Suprapubic skin (tissue), 4 donors: ENCODE data around the gene LYPD6B. TPM values are rescaled to one million over a fixed set of nuclear protein-coding genes. Genes with fewer than 3 reads are reported as not detected.

Source experiments
- DNase-seq, 2 donors: peaks; one replicate each; pipeline ENCODE4 v3.0.0-alpha.2; 2019; ENCODE audit warnings: low spot score in 2 of 2
- H3K27ac ChIP-seq: fragments of 200-600 bp; sonication (generic); one replicate; pipeline ENCODE4 v1.5.1; 2019
- H3K27me3 ChIP-seq: fragments of 200-600 bp; sonication (generic); one replicate; pipeline ENCODE4 v1.5.1; 2019
- H3K36me3 ChIP-seq: fragments of 200-600 bp; sonication (generic); one replicate; pipeline ENCODE4 v1.5.1; 2019
- H3K4me1 ChIP-seq: fragments of 200-600 bp; sonication (generic); one replicate; pipeline ENCODE4 v1.5.1; 2019
- H3K4me3 ChIP-seq: fragments of 200-600 bp; sonication (generic); one replicate; pipeline ENCODE4 v1.5.1; 2019; ENCODE audit warnings: mild to moderate bottlenecking
- H3K9me3 ChIP-seq: fragments of 200-600 bp; sonication (generic); one replicate; pipeline ENCODE4 v1.5.1; 2019
- EP300 ChIP-seq: sonication (generic); formaldehyde crosslinking; IDR thresholded peaks from one replicate; pipeline ENCODE4 v1.6.1; 2017; ENCODE audit warnings: antibody characterized with exemption
- POLR2A ChIP-seq, 2 donors: fragments of 450-650 bp; IDR thresholded peaks; one replicate each; pipeline ENCODE4 v1.6.1; 2017; ENCODE audit warnings: antibody characterized with exemption in 2 of 2, mild to moderate bottlenecking in 2 of 2, moderate library complexity in 2 of 2
- POLR2AphosphoS5 ChIP-seq, 3 donors: sonication (generic); formaldehyde crosslinking; IDR thresholded peaks; one replicate each; pipeline ENCODE4 v1.6.1; 2017; ENCODE audit warnings: antibody characterized with exemption in 3 of 3
- WGBS: methylation state at CpG from one replicate; pipeline ENCODE4 v1.1.5; 2018; 5-methylcytosine and 5-hydroxymethylcytosine counted together
- total RNA-seq, 4 donors: library from RNA; depleted of rRNA; stranded (reverse); fragments of >200 nt; gene quantifications; one replicate each; pipeline ENCODE4 v1.1.0, GENCODE V29; 2016
- TF ChIP-seq, protein P1 (sequence below), 2 donors: fragments of 200-600 bp in 1 of 2; fragments of 450-650 bp in 1 of 2; sonication (generic) in 1 of 2; IDR thresholded peaks; one replicate each; pipeline ENCODE4 v1.5.1; 2016 to 2019; ENCODE audit warnings: antibody characterized with exemption in 2 of 2, mild to moderate bottlenecking in 1 of 2, moderate library complexity in 1 of 2

The LYPD6B gene
- total RNA-seq, 4 donors from 2014 or later, result 83.7 to 129 (median 97.7) TPM

DNA sequence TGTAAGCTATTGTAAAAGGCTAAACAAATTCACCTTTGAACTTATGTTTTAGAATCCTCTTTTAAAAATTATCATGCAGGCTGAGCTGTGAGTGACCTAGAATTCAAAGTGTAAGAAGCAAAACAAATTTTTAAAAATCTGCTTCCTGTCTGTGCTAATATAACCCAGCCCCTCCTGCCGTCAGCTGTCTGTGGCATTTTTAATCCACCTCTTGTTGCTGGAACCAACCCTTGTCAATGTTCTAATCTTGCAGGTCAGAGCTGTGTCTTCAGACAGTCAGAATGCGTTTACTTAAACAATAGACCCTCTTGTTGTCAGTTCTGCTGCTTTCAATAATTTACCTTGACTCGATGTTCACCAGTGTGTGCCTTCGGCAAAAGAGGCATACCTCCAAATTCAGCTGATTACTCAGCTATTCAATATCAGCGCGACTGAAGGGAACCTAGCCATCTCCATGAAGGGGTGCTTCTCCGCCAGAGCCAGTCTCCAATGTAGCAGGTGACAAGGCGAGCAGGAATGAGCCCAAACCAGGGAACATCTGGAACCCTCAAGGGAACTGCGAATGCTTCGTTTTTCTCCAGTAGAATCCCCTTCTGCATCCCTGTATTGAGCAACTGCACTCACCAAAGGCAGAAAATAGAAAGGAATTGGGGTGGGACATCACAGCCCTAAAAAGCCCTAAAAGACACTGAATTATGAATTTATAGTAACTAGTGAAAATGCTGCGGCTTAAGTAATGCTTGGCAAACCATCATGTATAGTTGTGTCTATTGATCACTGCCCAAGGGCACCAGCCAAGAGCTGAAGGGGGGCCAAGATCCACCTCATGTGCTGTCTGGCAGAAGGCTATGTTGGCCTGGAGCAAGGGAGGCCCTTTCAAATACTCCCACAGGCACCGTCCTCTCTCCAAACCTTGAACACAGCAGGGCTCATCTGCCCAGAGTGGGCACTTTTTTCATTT is 62.5 kb downstream of the LYPD6B start:
- H3K9me3 ChIP-seq, result no peaks in the 10 kb centered on the region
- H3K27ac ChIP-seq, result no peak overlapping the region
- no peak for DNase-seq
- H3K4me1 ChIP-seq, result peaks cover 3% of the 10 kb centered on the region
- TF ChIP-seq, protein P1, sequence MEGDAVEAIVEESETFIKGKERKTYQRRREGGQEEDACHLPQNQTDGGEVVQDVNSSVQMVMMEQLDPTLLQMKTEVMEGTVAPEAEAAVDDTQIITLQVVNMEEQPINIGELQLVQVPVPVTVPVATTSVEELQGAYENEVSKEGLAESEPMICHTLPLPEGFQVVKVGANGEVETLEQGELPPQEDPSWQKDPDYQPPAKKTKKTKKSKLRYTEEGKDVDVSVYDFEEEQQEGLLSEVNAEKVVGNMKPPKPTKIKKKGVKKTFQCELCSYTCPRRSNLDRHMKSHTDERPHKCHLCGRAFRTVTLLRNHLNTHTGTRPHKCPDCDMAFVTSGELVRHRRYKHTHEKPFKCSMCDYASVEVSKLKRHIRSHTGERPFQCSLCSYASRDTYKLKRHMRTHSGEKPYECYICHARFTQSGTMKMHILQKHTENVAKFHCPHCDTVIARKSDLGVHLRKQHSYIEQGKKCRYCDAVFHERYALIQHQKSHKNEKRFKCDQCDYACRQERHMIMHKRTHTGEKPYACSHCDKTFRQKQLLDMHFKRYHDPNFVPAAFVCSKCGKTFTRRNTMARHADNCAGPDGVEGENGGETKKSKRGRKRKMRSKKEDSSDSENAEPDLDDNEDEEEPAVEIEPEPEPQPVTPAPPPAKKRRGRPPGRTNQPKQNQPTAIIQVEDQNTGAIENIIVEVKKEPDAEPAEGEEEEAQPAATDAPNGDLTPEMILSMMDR (IDR thresholded peaks at IDR 0.05), result no peak
- TF ChIP-seq POLR2AphosphoS5 (IDR thresholded peaks at IDR 0.05) (no peak), POLR2A (IDR thresholded peaks at IDR 0.05) (no peak), EP300 (no peak)
- no peaks in the 10 kb centered on the region for H3K36me3 ChIP-seq
- 38% methylated on average over 11 of the region's 12 CpGs for WGBS
- no peaks in the 10 kb centered on the region for H3K27me3 ChIP-seq
- no peak overlapping the region for H3K4me3 ChIP-seq

DNA sequence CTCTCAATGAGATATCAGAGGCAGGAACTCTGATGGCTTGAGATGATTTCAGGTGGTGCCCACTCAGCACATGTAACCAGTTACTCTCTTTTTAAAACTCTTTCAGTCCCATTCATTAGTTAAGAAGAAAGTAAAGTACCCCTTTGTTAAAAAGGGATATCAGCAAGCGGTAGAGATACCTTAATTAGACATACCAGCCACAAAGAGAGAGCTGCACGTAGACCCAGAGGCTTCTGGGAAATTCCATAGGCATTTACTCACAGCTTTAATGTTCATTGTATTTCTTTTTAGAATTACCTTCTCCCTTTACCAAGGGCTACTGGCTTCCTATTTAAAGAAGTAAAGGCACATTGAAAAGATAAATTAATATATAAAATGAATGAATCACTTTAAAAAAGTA is 63.3 kb downstream of the LYPD6B start:
- TF ChIP-seq, protein P1 (IDR thresholded peaks at IDR 0.05), result no peak
- TF ChIP-seq POLR2AphosphoS5 (IDR thresholded peaks at IDR 0.05) (no peak), POLR2A (IDR thresholded peaks at IDR 0.05) (no peak), EP300 (no peak)
- WGBS, result 67% methylated on average over 2 of the region's 2 CpGs
- Histone ChIP-seq H3K27me3 (no peaks in the 10 kb centered on the region), H3K9me3 (no peaks in the 10 kb centered on the region), H3K27ac (no peak overlapping the region), H3K4me3 (no peak overlapping the region), H3K36me3 (no peaks in the 10 kb centered on the region), H3K4me1 (peaks cover 3% of the 10 kb centered on the region)
- no peak for DNase-seq

DNA sequence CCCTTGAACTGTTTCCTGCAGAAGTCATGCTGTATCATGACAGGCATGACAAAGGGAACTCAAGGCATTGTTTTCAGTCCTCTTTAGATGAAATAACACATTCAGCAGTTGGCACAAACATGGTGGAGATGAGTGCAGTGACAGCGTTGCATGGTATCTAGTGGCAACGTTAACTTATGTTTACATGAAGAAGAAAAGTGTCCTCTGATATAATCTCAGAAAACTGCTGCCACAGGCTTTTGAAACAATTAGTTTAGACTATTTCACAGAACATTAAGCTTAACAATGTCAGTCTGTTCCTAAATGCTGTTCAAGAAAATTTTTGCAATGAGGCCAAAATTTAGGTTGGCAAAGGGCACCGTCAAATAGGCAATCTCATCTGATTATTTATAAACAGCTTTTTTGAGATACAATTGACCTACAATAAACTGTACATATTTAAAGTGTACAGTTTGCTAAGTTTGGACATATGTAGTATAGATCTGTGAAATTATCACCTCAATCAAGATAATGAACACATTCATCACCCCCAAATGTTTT is 64.7 kb downstream of the LYPD6B start:
- TF ChIP-seq POLR2A (IDR thresholded peaks at IDR 0.05) (no peak), POLR2AphosphoS5 (IDR thresholded peaks at IDR 0.05) (no peak)
- TF ChIP-seq, protein P1 (IDR thresholded peaks at IDR 0.05), result no peak
- no peak for DNase-seq
- Histone ChIP-seq H3K27ac (no peak overlapping the region), H3K9me3 (no peaks in the 10 kb centered on the region), H3K36me3 (no peaks in the 10 kb centered on the region), H3K27me3 (no peaks in the 10 kb centered on the region), H3K4me3 (no peak overlapping the region), H3K4me1 (peaks cover 3% of the 10 kb centered on the region)
- 39% methylated on average over 3 of the region's 3 CpGs for WGBS

DNA sequence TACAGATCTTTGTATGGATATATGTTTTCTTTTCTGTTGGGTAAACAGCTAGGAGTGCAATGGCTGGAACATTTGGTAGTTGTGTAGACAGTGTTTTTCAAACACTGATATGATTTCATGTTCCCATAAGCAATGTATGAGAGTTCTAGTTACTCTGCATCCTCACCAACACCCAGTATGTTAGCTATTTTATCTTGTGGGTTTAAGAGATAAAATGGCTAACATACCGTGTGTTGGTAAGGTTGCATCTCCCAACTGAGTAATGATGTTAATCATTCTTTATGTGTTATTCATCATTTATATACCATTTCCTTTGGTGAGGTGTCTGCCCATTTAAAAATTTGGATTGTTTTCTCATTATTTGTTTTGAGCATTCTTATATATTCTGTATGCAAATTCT is 65.7 kb downstream of the LYPD6B start:
- no peak overlapping the region for H3K27ac ChIP-seq
- no peaks in the 10 kb centered on the region for H3K36me3 ChIP-seq
- H3K4me1 ChIP-seq, result peaks cover 3% of the 10 kb centered on the region
- TF ChIP-seq, protein P1 (IDR thresholded peaks at IDR 0.05), result no peak
- TF ChIP-seq POLR2AphosphoS5 (IDR thresholded peaks at IDR 0.05), result no peak
- TF ChIP-seq EP300, result no peak
- no peak for TF ChIP-seq POLR2A (IDR thresholded peaks at IDR 0.05)
- H3K4me3 ChIP-seq, result no peak overlapping the region
- H3K27me3 ChIP-seq, result no peaks in the 10 kb centered on the region
- WGBS, result 88% methylated on average over 1 of the region's 1 CpG
- H3K9me3 ChIP-seq, result no peaks in the 10 kb centered on the region
- no peak for DNase-seq

DNA sequence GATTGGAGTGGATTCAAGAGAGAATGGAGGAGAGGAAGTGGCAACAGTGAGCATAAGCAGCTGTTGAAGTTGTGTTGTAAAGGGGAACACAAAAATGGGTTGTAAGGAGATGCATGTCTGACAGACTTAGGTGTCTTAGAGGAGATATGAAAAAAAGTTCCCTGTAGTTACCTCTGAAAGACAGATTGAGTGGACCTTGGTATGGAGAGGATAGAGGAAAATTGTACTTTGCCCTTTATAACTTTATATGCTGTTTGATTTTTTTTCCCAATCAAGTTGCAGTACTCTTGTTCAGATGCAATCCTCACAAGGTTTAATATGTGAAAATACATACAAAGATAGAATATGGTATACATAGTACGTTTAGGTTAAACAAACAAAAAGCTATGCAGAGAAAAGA is 73.6 kb downstream of the LYPD6B start:
- H3K9me3 ChIP-seq, result no peaks in the 10 kb centered on the region
- no peak for DNase-seq
- no peak overlapping the region for H3K27ac ChIP-seq
- no peaks in the 10 kb centered on the region for H3K36me3 ChIP-seq
- H3K4me1 ChIP-seq, result no peaks in the 10 kb centered on the region
- H3K27me3 ChIP-seq, result no peaks in the 10 kb centered on the region
- 88% methylated on average over 1 of the region's 1 CpG for WGBS
- TF ChIP-seq POLR2AphosphoS5 (IDR thresholded peaks at IDR 0.05) (no peak), POLR2A (IDR thresholded peaks at IDR 0.05) (no peak), EP300 (no peak)
- TF ChIP-seq, protein P1 (IDR thresholded peaks at IDR 0.05), result no peak
- H3K4me3 ChIP-seq, result no peak overlapping the region
